GM21528 (cell line): Measurements from ENCODE around the gene MYO18B.

ENCODE experiments used
- ATAC-seq: cut with Tn5 transposase; IDR thresholded peaks from one replicate; pipeline ENCODE4 v1.9.1; 2021; ENCODE audit warnings: mild to moderate bottlenecking, moderate library complexity; ENCODE audit not compliant: unreplicated experiment, low FRiP score

The MYO18B gene

DNA sequence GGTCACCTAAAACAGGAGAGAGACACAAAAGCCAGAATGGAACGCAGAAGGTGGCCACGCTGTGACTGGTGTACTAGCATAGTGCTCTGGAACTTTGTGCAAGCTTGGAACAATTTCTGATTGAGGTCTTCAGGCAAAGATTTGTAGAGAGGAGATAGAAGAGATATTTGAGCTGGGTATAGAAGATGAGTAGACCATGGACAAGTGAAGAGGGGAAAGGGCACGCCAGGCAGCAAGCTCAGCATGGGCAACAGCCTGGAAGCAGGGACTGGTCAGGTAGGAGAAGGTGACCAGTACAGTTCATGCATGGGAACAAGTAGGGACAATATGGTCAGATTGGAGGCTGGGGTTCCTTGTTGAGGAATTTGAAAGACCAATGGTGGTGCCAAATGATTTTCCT, 24.4 kb downstream of the MYO18B start:
- no peak for ATAC-seq

DNA sequence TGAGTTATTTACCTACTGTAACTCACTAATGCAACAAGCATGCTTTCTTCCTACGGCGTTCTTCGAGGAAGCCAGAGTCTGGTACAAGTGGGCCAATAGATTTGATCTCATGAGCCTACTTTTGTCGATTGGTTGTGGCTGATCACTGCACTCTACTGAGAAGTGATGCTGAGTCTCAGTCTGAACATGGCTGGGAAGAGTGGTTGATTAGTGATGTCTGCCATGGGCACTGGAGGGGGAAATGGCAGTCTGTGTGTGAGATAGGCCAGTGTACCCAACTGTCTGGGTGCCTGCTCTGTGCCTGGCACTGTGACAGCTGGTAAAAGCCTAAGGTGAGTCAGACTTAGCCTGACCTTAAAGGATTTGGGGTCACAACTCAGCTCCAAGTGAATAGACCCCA, 28.3 kb downstream of the MYO18B start:
- no peak for ATAC-seq

DNA sequence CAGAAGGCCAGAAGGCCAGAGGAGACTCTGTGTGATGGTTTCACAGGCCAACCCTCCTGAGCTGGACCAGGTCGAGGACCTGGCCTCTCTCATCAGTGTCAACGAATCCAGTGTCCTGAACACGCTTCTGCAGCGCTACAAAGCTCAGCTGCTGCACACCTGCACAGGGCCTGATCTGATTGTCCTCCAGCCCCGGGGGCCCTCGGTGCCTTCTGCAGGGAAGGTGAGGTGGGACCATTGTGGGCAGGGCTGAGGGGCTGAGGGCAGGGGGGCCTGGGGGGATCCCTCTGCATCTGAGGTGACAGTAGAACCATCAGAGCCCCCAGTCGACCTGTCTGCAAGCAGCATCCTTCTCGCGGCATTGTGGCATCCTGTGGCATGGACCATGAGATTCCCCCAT, 30.3 kb downstream of the MYO18B start:
- no peak for ATAC-seq

DNA sequence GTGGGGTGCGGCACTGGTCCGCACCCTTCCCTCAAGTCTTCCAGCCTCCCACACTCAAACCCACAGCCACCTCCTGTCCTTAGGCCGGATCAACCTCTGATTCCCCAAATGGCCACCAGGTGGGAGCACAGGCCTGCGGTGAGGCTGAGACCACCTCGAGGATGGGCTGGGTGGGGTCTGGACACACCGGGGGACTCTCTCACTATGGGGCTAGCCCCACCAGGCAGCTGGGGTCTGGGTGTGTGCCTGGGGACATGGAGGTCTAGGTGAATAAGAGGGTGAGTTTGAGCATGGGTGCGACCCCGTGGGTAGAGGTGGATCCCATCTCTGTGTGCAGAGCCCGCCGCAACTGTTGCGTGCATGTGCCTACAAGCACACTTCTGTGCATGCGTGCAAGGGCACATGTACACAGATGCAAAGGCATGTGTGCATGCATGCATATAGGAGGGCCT, 32.6 kb downstream of the MYO18B start:
- no peak for ATAC-seq

DNA sequence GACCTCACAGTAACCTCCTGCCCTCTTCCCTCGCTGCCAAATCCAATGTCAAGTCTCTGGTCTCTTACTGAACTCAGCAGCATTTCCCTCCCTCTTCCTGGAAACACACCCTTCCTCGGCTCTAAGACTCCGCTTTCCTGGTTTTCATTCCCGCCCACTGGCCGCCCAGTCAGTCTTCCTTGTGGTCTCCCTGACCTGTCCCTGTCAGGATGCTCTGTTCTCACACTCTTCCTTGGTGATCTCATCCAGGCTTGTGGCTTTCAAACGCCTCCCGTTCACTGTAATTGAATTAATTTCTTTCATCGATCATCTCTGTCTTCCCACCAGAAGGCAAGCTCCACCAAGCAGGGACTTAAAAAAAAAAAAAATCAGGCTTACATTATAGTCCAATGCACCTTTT, 33.5 kb downstream of the MYO18B start:
- no peak for ATAC-seq

DNA sequence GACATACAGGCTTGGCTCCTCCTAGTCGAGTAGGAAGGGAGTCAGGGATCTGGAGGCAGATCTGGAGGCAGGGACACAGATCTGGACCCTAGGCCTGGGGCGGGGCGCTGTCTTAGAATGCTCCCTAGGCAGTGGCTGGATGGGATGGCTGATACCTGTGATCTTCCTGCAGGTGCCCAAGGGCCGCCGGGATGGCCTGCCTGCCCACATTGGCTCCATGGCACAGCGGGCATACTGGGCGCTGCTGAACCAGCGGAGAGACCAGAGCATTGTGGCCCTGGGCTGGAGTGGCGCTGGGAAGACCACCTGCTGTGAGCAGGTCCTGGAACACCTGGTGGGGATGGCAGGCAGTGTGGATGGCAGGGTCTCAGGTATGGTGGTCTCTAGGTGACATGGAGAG, 35.4 kb downstream of the MYO18B start:
- no peak for ATAC-seq

DNA sequence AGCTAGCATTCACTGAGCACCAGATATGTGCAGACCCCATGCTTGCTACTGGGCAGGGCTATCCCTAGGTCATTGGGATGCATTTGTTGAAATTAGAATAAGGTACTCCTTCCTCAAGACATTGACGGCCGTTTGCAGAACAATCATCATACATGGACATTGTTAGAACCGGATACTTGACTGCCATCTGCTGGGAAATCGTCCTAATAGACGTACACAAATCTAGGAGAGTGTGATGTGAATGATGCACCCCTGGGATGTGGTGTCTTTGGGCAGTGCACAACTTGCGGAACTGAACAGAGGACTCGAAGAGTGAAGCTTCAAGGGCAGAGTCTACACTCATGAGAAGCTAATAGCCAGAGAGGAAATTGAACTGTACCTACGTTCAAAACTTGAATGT, 35.9 kb downstream of the MYO18B start:
- ATAC-seq, result no peak

DNA sequence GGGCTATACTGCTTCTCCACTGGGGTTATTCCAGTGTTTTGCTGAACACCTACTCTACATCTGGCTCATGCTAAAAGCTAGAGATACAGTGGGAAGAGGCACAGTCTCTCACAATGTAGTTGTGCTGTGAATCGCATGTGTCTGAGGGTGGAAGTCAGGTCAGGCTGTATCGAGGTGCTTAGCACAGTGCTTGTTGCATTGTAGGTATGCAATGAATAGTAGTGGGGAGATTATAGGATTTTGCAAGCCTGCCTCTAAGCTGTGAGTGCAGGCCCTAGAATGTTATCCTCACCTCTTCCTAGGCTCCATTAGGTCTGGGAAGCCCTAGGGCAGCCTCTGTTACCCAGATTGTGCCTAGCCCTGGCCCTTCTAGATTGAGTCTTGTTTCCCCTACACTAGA, 37.4 kb downstream of the MYO18B start:
- ATAC-seq, result no peak

DNA sequence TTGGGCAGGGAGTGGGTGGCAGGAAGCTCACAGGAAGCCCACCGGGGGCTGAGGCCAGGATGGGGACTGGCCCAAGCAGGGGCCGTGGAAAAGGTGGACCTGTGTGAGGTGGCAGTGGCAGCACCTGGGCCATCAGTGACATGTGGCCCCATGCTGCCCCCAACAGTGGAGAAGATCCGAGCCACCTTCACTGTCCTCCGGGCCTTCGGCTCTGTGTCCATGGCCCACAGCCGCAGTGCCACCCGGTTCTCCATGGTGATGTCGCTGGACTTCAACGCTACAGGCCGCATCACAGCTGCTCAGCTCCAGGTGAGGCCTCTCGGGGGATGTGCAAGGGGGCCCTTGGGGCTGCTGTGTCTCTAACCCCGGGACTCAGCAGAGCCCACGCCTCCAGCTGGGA, 37.9 kb downstream of the MYO18B start:
- no peak for ATAC-seq

DNA sequence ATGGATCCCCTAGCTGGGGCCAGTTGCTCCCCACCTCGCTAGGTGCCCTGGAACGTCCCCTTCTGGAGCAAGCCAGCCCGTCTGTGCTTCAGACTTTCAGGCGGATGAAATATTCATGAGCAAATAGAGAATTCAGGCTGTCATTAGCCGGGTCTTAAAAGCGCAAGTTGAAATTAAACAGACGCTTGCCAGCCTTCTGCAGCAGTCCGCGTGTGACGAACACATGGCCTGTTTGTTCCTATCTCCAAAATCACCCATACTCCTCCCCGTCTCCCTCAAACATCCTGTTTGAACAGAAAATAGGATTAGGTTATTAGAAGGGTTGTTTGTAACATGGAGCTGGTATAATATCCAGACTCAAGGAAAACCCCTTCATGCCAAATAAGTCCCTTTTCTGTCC, 38.7 kb downstream of the MYO18B start:
- ATAC-seq, result no peak

DNA sequence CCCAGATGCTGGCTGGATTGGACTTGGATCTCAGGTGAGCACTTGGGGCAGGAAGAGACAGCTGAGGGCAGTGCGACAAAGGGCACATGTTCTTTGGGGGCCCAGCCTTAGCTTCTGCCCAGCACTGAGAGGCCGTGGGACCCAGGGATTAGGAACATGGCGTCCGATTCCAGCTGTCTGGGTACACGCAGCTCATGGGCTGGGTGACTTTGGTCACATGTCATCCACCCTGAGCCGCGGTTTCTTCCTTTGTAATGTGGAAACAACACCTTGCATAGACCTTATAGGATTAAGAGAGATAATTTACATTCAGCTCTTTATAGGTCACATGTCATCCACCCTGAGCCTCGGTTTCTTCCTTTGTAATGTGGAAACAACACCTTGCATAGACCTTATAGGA, 39.8 kb downstream of the MYO18B start:
- ATAC-seq, result no peak

DNA sequence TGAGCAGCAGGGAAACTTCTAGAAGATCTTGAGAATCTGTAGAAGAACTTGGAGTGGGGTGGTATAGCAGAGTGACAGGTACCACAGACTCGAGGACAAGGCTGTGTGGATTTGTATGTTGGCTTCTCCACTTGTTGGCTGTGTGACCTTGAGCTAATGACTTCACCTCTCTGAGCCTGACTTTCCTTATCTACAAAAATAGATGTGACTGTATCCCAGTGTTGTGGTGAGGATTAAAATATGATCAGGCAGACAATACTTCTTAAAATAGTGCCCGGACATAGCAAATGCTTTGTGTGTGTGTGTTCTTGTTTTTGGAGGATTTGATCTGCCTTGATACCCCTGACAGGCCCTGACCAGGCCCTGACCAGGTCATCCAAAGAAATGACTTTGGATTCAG, 40.8 kb downstream of the MYO18B start:
- no peak for ATAC-seq

DNA sequence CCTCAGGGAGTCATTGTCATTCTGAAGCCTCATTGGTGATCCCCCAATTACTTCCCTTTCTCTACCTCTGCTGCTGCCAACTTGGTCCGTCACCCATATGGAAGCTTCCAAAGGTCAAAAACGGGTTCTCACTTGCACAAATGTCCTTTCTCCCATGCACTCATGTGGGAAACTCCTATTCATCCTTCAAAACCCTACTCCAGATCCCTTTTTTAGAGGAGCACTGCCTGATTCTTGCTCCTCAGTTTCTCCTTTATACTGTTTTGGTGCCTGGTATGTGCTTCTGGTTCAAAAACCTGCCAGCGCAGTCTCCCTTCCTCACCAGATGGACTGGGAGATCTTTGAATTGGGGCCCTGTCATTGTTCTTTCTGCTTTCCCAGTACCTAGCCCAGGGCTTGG, 41.9 kb downstream of the MYO18B start:
- no peak for ATAC-seq

DNA sequence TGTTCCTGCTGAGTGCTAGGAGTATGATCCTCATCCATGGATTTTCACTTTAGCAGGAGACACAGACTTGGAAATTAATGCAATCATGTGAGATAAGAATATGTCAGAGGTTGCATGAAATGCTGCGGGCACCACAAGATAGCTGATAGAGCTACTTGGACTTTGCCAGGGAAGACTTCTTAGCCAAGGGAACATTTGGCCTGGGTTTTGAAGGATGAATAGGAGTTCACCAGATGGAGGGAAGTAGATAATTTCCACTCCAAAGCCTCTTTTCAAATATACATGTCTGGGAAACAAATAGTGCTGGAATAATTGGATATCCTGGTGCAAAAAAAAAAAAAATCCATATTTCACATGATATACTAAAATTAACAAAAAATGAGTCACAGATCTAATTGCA, 44.2 kb downstream of the MYO18B start:
- ATAC-seq, result no peak

DNA sequence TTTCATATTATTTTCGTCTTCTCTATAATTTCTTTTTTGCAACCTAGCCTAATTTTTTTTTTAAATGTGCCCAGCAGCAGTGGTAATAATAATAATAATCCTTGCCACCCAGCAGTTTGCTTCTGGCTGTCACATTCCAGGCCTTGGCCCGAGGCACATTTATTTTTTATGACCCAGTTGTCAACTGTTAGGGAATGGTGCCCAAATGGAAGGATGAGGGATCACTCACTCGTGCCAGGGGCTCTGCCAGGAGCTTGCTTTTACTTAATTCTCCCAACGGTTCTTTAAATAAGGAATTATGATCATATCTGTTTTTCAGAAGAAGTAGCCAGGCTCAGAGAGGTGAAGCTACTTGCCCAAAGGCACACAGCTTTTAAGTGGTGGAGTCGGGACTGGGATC, 49.6 kb downstream of the MYO18B start:
- no peak for ATAC-seq

DNA sequence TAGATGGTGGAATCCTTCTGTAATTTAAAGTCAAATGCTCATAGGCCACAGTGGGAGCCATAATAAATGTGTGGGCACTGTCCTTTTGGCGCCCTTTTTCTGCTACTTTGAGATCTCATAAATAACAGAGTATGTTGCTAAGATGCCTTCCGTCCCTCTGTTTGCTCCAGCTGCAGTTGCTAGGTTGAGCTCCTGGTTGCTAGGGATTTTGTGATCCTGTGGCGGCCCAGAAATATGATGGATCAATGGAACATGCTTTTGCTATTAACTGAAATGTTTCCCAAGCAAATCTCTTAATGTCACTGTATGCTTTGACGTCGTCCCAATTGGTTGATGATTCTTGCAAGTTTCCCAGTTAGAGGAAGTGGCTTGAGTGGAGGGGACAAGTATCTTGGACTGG, 53.5 kb downstream of the MYO18B start:
- no peak for ATAC-seq

DNA sequence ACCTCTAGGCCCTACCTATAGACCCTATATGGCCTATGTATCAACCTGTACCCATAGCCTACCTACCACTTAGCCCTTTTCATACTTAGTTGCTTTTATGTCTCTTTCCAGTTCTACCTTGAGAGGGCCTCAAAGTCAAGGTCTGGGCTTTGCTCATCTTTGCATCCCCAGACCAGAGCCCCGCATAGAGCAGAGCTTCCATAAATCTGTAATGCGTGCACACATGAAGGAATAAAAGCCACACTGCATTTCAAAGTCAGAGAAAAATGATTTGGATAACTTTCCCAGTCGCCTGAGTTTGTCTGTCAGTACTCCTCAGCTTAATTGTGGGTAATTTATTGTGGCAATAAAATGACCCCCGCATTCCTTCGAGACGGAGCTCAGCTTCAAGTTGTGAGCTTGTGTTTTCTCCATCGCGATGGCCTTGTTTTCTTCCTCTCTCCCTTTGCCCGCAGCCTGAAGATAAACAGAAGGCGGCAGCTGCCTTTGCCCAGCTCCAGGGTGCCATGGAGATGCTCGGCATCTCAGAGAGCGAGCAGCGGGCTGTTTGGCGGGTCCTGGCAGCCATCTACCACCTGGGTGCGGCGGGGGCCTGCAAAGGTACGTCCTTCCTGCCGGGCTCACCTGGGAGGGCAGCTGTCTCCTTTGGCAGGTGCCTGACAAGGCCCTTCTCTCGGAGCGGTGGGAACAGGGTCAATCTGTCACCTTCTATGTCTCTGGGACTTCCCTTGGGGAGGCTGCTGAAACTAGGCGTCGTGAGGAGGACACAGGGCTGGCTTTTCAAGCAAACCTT, 55.7 kb downstream of the MYO18B start:
- ATAC-seq, result no peak

DNA sequence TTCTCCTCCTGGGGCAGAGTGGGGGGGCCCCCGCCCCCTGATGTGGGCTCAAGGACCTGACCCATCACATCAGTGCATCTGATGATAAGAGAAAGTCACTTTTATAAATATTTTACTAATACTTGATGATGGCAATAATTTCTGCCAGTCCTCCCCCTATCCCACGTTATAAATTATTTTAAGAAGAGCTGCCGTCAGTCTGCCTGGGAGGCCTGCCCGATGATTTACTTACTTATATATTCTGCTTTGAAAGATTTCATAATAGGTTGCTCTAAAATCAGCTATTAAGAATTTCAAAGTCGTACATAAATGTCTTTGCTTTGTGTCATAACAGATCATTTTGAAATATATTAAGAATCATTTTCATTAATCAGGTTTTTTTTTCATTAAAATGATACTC, 58.8 kb downstream of the MYO18B start:
- ATAC-seq, result no peak

DNA sequence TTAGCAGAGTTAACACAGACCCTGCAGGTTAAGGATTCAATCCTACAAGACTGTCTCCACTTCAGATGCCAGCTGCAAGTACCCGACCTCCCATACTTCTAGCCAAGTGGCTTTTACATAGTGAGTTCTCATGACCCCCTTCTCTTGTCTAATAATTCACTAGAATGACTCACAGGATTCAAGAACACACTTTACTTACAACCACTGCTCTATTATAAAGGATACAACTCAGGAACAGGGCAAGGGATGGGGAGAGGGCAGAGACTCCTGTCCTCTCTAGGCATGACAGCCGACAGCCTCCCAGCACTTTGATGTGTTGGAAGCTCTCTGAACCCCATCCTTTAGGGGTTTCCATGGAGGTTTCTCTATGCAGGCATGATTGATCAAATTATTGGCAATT, 60.0 kb downstream of the MYO18B start:
- no peak for ATAC-seq

DNA sequence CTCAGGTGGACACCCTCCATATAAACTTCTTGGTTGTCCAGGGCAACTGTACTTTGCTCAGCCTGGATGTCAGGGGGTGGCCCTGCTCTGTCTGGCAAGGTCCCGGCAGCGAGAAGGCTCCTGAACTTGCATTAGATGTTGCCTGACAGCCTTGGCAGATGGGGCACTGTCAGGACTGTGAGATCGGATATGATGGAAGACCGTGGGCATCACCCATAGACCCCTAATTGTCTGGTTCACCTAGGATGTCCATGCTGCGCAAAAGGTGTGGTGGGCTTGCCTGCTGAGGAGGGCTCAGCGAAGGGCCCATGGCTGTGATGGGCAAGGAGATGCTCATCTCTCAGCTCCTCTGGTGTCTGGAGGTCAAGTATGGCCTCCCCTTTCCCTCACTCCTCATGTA, 62.7 kb downstream of the MYO18B start:
- ATAC-seq, result no peak

DNA sequence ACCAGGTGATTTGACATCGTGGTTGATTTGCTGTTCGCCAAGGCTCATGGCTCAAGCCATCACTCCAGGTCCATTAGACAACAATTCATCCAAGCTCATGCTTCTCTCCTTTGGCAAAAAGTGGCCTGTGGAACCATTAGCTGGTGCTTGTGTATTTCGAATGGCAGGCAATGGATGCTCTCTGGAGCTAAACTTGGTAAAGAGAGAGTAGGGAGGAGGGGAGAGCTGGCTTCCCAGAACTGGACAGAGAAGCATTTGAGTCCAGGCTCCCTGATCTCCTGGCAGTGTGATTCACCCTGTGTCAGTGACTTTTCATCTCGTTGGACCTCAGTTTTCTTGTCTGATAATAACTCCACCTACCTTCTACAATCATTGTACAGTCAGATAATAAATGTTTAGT, 64.6 kb downstream of the MYO18B start:
- ATAC-seq, result no peak

DNA sequence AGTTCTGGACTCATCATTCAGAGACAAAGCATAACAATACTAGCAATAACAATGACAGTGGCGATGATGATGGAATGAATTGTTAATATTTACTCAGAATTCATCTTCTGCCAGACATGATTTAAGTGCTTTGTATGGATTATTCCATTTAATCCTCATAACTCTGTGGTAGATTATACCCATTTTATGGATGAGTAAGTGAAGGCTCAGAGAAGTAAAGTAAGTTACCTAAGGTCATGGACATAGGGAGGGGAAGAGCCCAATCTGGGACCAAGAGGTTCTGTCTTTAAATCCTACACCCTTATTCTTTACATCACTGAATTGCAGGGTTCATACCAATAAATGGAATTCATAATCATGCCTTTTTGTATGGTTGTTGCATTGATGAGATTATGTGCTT, 72.7 kb downstream of the MYO18B start:
- ATAC-seq, result no peak

DNA sequence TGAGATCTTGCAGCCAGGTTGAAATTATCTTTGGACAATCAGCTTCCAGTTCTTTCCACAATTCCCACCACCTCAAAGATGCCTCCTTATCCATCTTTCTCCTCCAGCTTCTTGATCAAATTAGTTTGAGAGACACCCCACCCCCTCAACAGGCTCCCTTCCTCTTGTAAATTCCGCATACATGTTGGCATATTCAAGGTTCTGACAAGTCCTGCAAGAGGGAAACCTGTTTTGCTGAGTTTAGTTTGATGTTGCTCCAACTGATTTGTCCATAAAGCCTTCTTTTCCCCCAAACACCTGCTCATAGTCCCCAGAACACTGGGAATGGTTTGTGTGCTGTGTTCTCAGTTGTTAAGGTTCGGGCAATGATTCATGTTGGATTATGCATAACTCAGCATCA, 73.6 kb downstream of the MYO18B start:
- ATAC-seq, result no peak
